Limb (tissue), 2 donors: Measurements from ENCODE around the gene SLC2A11.
"Not testable (repeated sequence)": the region's sequence is repeated elsewhere in the genome, so short reads cannot be mapped to it uniquely, and the experiment has no call there.

Source experiments
- DNase-seq, 2 donors: peaks; one replicate each; pipeline ENCODE4 v3.0.0-alpha.2; 2016; ENCODE audit errors: extremely low spot score in 2 of 2

Gene SLC2A11

DNA sequence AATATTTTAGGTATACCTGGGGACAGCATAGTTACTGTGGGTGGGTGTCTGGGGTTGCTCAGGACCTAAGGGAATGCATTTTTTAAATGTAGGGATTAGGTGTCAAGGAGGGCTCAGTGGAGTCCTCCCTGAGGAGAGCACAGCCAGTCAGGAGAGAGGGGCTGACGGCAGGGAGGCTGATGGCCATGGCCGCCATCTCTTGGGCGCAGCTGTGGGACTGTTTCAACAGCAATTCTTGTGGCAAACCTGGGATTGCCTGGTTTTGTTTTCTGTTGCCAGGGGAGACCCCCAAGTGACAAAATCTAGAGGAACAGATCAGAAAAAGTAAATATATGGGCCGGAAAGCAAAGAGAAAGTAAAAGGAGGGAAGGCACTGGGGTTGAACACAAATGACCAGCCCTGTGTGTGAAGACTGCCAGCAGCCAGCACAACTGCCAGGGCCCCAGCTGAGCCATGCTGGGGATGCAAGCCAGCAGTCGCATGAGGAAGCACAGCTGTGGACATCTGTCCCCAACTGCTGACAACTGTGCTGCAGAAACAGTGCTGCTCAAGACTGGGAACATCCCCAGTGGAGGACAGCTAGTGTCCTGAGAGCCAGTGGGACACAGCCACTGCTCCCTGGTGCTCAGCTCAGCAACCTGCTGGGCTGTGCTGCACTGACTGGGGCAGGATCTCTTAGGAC is 47.0 kb downstream of the SLC2A11 start:
- peak in 1 of 2 donors; percentile 23 for DNase-seq

DNA sequence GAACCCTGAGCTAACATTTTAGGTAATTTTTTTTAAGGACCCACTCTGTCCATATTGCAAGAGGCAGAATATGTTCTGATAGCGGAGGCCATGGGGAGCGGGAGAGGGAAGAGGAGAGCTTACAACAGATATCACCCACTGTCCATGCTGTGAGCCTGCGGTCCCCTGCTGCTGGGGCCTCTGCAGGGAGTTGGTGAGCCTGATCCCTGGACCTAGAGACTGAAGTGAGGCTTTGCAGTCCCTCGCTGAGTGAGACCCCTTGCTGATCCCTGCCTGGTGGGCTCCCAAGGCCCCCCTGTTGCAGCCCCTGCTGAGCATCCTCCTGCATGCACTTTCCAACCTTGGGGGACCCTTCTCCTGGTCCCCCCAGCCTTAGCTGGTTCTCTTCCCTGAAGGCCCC is 49.0 kb downstream of the SLC2A11 start:
- DNase-seq = no peak

DNA sequence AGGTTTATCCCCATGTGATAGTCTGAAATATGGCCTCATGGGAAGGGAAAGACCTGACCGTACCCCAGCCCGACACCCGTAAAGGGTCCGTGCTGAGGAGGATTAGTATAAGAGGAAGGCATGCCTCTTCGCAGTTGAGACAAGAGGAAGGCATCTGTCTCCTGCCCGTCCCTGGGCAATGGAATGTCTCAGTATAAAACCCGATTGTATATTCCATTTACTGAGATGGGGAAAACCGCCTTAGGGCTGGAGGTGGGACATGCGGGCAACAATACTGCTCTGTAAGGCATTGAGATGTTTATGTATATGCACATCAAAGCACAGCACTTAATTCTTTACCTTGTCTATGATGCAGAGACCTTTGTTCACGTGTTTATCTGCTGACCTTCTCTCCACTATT is 49.7 kb downstream of the SLC2A11 start:
- DNase-seq = not testable (repeated sequence)

DNA sequence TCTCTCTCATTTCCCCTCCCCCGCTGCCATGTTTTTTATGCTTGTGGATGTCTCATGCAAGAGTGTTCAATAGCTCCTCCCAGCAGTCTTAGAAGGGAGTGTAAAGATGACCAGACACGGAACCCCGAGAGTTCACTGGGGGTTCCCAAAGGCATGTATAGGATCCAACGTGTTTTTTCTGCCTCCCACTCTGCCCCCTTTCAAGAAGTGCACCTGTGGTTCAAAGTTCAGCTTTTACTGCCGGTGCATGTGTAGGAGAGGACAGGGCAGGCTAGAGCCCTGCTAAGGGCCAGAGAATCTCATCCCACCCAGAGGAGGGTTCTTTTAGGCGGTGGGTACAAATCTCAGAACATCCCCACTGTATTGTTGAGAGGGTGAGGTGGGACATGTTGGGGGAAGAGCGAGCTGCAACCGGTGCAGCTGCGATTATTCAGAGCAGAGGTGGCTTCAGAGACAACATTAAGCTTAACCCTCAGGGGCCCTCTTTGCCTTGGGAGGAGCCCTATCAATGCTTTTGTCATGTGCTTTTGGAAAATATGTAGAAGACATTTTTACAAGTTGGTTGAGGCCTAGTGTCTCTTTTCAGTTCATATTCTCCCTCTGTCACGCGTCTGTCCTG is 51.0 kb downstream of the SLC2A11 start:
- DNase-seq = no peak

DNA sequence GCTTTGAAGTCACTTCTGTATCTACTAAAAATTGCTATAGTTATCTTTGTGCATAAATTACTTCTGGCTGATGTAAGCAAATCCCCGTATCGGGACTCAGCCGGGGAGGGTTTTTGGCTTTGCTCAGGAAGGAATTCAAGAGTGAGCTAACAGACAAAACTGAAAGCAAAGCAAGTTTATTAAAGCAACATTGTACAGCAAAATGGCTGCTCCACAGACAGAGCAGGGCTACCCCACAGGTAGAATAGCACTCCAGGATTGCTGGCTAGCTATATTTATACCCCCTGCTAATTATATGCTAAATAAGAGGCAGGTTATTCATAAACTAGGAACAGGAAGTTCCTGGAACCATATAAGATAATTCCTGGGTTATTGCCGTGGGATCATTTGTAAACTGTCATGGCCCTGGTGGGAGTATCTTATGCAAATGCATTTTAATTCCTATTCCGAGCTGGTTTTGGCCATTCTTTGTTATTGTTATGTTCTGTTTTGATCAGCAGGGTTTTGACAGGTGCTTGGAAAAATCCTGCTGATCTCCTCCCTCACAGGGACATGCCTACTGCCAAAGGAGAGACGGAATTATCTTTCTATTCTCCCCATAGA is 51.7 kb downstream of the SLC2A11 start:
- no peak for DNase-seq

DNA sequence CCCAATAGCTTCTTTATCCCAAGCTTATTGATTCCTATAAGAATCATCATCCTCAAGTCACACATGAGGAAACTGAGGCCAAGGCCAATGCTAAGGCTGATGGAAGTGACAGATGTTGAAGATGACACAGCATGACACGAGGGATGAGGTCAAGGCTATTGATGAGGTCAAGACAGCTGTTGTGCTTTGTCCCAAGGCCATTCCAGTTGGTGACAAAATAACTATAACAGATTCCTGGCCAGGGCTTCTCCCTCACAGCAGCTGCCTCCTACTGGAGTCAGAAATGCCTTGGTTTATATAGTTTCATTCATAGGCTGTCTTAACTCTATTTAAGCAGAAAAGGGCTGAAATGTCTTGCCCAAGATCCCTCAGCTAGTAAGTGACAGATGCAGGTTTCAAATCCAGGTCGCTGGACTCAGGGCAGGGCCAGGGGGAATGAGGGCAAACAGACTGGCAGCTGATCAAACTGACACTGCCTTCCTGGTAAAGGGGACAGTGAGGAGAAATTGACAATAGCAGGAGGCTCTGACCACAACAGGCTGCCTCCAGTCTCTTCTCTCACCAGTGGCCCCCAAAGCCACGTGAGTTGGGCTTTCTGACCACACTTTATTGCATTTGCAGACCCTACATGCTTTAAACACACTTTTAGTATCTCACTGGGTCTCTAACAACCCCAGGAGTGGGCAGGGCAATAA is 53.0 kb downstream of the SLC2A11 start:
- no peak for DNase-seq

DNA sequence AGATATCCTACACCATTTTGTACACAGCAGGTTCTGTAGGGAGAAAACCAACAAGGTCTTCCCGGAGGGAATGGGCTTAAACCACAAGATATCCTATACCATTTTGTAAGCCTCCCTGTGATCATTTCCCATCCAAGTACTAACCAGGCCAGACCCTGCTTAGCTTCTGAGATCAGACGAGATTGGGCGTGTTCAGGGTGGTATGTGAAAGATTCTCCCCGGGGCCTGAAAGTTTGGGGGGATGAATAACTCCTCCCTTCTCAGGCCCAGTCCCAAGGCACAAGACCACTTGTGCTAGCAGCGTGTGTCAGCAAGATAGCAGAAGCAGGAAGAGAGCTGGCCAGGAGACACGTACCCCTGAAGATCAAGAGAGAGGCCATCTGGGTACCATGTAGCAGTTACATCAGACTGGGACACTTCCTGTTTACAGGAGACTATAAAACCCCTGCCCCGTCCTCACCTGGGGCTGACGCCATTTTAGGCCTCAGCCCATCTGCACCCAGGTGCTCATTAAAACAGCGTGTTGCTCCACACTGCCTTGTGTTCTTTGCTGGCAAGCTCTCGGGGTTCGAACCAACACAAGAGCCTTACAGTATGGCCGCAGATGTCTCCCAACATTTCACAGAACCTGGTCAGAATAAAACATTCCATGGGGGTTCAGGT is 53.8 kb downstream of the SLC2A11 start:
- DNase-seq = no peak

DNA sequence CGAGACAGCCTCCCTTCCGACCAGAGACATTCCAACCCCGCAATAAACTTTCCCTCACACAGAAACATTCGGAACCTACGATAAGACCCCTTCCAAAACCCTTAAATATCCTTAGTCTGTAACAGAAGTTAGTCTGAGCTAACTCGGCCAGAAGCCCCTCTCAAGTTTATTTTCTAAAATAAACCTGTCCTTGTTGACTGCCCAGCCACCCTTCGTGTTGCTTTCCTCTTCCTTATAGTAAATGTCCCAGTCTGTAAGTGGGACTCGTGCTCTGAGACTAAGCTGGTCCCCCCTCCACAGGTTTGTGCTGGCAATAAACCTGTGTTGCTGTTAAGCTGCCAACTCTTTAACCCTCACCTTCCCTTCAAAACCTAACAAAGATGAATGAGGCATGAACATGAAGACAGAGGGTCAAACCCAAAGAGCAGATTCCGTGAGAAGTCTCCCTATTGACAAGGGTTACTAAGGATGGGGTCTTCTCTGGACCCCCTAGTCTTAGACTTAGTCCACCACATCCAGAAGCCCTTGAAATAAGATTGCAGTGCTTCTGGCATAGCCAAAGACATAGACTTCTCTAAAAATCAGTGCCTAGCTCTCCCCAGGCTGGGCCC is 54.7 kb downstream of the SLC2A11 start:
- no peak for DNase-seq

DNA sequence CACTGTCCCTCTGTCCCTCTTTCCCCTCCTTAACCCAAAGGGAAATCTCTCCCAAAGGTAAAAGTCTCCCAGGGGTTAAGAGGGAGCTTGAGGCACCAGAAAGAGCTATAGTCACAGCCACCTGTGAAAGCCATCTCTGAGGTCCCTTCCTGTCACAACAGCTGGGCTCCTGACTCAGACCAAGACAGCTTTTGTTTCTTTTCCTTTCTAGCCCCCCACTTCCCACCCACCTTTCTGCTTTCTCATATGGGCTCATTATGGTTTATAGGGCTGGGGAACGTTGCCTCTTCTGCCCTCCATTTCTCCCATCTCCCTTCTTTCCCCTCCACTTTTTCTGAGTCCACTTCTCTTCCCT is 55.6 kb downstream of the SLC2A11 start:
- DNase-seq = no peak

DNA sequence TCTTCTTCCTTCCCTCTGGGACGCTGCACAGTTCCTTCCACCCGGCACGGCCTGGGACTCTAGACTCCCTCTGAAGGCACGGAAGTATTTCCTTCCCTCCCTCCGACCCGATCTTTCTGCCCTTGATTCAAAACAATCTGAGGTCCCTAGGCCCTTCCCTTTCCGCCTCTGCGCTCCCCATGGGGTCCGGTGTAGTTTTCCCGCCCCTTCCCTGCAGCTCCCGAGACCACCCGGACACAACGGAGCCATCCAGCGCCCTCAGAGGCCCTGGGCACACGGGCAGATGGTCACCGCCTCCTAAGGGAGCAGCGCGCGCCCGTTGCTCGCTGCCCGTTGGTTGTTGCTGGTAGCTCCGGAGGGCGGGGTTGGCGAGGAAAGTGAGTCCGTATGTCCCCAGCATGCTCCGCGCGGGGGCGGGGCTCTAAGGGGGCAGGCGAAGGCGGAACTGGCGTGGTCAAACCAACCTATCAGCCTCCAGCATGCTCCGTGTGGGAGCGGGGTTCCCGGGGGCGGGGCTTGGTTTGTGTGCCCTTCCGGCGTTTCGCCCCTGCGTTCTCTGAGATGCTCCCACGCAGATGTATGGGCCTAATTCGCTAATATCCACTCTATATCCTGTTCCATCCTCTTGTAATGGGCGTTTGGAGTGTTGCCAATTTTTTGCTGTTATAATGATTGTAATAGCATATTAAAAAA is 56.1 kb downstream of the SLC2A11 start:
- DNase-seq = peak; percentile 98 to 99

DNA sequence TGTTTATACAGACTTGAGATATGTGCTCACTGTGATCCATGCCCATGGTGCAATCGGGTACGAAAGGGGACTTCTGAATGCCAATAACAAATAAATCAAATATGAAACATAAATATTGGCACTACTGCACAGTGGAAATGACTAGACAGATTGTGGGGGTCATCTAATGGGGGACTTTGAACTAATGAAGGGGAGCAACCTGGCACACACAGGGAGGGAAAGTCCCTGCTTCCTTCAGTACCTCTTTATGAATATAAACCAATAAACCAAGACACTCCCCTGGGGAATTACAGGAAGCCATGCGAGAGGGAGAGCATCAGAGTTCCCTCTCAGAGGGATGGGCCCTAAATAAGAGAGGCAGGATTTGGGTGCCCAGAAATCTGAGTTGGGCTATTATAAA is 57.6 kb downstream of the SLC2A11 start:
- no peak for DNase-seq

DNA sequence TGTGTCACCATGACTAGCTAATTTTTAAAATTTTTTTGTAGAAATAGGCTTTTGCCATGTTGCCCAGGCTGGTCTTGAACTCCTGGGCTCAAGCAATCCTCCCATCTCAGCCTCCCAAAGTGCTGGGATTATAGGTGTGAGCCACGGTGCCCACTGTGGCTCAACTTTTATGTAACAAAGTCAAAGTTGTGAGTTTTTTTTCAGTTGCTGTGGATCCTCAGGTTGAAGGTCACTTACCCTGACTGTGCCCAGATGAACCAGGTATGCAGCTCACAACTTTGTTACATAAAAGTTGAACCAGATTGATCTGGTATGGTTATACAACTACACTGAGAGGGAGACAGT is 62.6 kb downstream of the SLC2A11 start:
- not testable (repeated sequence) for DNase-seq

DNA sequence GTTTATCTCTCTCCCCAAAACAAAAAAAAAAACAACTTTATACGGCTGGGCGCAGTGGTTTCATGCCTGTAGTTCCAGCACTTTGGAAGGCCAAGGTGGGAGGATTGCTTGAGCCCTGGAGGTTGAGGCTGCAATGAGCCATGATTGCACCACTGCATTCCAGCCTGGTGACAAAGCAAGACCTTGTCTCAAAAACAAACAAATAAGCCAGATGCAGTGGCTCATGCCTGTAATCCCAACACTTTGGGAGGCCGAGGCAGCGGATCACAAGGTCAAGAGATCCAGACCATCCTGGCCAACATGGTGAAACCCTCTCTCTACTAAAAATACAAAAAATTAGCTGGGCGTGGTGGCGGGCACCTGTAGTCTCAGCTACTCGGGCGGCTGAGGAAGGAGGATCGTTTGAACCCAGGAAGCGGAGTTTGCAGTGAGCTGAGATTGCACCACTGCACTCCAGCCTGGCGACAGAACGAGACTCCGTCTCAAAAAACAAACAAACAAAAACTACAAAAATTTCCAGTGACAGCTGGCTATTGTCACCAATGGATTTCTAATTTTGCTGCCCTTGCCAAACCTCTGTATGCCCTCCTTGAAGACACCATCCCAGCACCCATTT is 64.0 kb downstream of the SLC2A11 start:
- not testable (repeated sequence) for DNase-seq

DNA sequence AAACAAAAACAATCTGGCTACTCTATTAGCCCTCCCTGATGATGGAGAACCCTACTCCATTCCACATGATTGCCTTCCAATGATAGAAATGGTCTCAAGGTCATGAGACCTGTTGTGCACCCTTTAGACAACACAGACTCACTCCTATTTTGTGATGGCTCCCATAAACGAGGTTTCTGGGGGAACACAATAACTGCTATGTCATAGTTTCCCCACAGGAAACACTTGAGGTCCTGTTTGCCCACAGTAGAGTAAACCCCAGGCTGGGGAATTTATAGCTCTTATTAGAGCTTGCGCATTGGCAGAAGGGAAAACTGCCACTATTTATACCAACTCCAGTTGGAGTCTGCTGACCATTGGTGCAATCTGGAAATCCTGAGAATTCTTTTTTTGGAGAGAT is 65.2 kb downstream of the SLC2A11 start:
- DNase-seq = no peak

DNA sequence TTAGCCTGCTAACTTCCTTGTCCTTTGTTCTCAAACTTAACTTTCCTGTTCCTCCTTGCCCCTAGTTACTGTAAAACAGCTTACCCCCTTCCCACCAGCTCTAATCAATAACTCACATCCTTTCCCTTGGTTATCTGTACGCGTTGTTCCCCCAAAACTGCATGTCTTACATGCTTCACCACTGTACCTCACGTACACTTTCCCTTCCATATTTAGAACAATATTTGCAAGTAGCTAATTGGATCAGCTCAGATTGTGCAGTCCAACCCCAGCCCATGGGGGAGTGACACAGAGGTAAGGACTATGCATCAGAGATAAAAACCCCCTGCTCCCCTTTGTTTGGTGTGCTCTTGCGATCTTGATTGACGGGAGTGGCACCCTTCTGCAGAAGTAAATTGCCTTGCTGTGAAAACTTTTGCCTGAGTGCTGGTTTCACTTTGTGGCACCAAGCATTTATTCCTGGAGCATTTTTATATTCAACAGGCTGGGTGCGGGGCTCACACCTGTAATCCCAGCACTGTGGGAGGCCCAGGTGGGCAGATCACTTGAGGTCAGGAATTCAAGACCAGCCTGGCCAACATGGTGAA is 67.4 kb downstream of the SLC2A11 start:
- DNase-seq = no peak

DNA sequence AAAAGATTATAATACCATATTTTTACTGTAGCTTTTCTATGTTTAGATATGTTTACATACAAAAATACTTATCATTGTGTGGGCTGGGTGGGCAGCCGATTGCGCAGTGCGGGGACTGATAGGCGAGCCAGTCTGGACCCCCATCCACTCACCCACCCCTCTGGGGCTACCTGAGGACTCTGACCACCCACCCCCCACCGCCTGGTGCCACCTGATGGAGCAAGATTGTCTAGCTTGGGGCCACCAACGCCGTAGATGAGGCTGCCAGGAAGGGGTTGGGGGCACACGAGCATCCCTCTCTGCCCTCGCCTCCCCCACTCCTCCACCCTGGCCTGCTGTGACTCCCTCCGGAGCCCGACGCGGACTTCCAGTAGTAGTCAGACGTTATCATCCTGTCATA is 68.9 kb downstream of the SLC2A11 start:
- DNase-seq = no peak
